LHCN-M2 (cell line): ENCODE results near the gene BICD2. TPM values are rescaled to one million over a fixed set of nuclear protein-coding genes. Genes with fewer than 3 reads are reported as not detected.
"Not testable (repeated sequence)": the region's sequence is repeated elsewhere in the genome, so short reads cannot be mapped to it uniquely, and the experiment has no call there.

Source experiments
- DNase-seq: peaks from one replicate; pipeline ENCODE4 v3.0.0-alpha.2; 2012; ENCODE audit warnings: low read depth
- polyA plus RNA-seq: library from polyadenylated mRNA; unstranded; fragments of >200 nt; gene quantifications from one replicate; pipeline ENCODE4 v1.2.1, GENCODE V29; 2012; ENCODE audit warnings: missing spikeins
- total RNA-seq: library from RNA; depleted of rRNA; stranded (reverse); fragments of >200 nt; gene quantifications from 2 replicates; pipeline ENCODE4 v1.2.3, GENCODE V29; 2014; rRNA removed

The BICD2 gene
- 58.4 and 59.2 TPM in 2 replicates for total RNA-seq
- polyA plus RNA-seq = 22.0 TPM

GRCh38 chr9:92764381-92764987 is at the start of gene BICD2:
Gene BICD2 (minus strand): TSS chr9:92764833. CDS start chr9:92764744, 89 bp downstream.
- no peak for DNase-seq

- not testable (repeated sequence) for DNase-seq
These were observed 45.1 kb upstream of the BICD2 start for GRCh38 chr9:92809629-92810326.

- peak; percentile 49 for DNase-seq
These were observed 44.3 kb upstream of the BICD2 start for GRCh38 chr9:92808726-92809451.

GRCh38 chr9:92807757-92808725 is 43.4 kb upstream of the BICD2 start:
- DNase-seq = peak; percentile 11

GRCh38 chr9:92807031-92807756 is 42.6 kb upstream of the BICD2 start:
- no peak for DNase-seq

GRCh38 chr9:92804727-92805126 is 40.1 kb upstream of the BICD2 start:
- no peak for DNase-seq

- DNase-seq = no peak
These were observed 33.7 kb upstream of the BICD2 start for GRCh38 chr9:92798358-92798757.

GRCh38 chr9:92796337-92796804 is 31.7 kb upstream of the BICD2 start:
- not testable (repeated sequence) for DNase-seq

GRCh38 chr9:92795598-92796336 is 31.1 kb upstream of the BICD2 start:
- no peak for DNase-seq

GRCh38 chr9:92795000-92795399 is 30.4 kb upstream of the BICD2 start:
- DNase-seq = no peak

- DNase-seq = no peak
These were observed 29.8 kb upstream of the BICD2 start for GRCh38 chr9:92794426-92794825.

GRCh38 chr9:92790542-92791527 is 26.2 kb upstream of the BICD2 start:
- DNase-seq = peak; percentile 67

GRCh38 chr9:92786298-92786697 is 21.7 kb upstream of the BICD2 start:
- no peak for DNase-seq

GRCh38 chr9:92781899-92782298 is 17.3 kb upstream of the BICD2 start:
- DNase-seq = no peak

GRCh38 chr9:92780206-92780605 is 15.6 kb upstream of the BICD2 start:
- no peak for DNase-seq

GRCh38 chr9:92775466-92775865 is 10.8 kb upstream of the BICD2 start:
- DNase-seq = no peak

- DNase-seq = peak; percentile 68
These were observed 9.6 kb upstream of the BICD2 start for GRCh38 chr9:92774274-92774673.

- DNase-seq = no peak
These were observed 9.2 kb upstream of the BICD2 start for GRCh38 chr9:92773810-92774209.

- no peak for DNase-seq
These were observed 6.7 kb upstream of the BICD2 start for GRCh38 chr9:92771309-92771708.
